ENCODE data around the gene SLC9A1.

The SLC9A1 gene

GRCh38 chr1:27058966-27059669, 95.8 kb downstream of the SLC9A1 start:
- TF ChIP-seq ZNF384 (IDR thresholded peaks at IDR 0.05): no peak
- no peak for TF ChIP-seq FOXA1 (IDR thresholded peaks at IDR 0.05)
- no peak for TF ChIP-seq ARNT (IDR thresholded peaks at IDR 0.05)
- no peak for TF ChIP-seq BHLHE40 (IDR thresholded peaks at IDR 0.05; ENCODE audit: borderline replicate concordance)
- no peak for TF ChIP-seq FOXK2 (IDR thresholded peaks at IDR 0.05)
- TF ChIP-seq PKNOX1 (IDR thresholded peaks at IDR 0.05): no peak
- no peak for TF ChIP-seq CTBP1 (IDR thresholded peaks at IDR 0.05; ENCODE audit: borderline replicate concordance)
- TF ChIP-seq L3MBTL2 (conservative IDR thresholded peaks at IDR 0.05): no peak
- TF ChIP-seq ELF4 (IDR thresholded peaks at IDR 0.05): no peak
- TF ChIP-seq NFRKB (IDR thresholded peaks at IDR 0.05): no peak
- no peak for TF ChIP-seq SP1 (IDR thresholded peaks at IDR 0.05)
- TF ChIP-seq SUZ12 (IDR thresholded peaks at IDR 0.05): no peak
- TF ChIP-seq HDGF (IDR thresholded peaks at IDR 0.05; ENCODE audit: borderline replicate concordance): no peak
- no peak for DNase-seq (ENCODE audit: extremely low spot score)
- ChIA-PET POLR2A (no interaction called here), CTCF (interaction anchor here (1.6 kb wide), 1 partner anchor 11 kb away, joined by 3 read pairs; no protein-coding TSS in a partner anchor)

- ChIA-PET CTCF (interaction anchor here (1.0 to 1.6 kb wide), 3 partner anchors 12 to 15 kb away, joined by 3 to 4 read pairs (median 3); no protein-coding TSS in a partner anchor), POLR2A (no interaction called here)
- TF ChIP-seq SP1 (IDR thresholded peaks at IDR 0.05) (no peak), TARDBP (IDR thresholded peaks at IDR 0.05) (no peak), L3MBTL2 (conservative IDR thresholded peaks at IDR 0.05) (no peak), HDGF (IDR thresholded peaks at IDR 0.05; ENCODE audit: borderline replicate concordance) (no peak), LEF1 (IDR thresholded peaks at IDR 0.05; ENCODE audit: borderline replicate concordance) (no peak), PKNOX1 (IDR thresholded peaks at IDR 0.05) (no peak), FOXK2 (IDR thresholded peaks at IDR 0.05) (no peak), ELF4 (IDR thresholded peaks at IDR 0.05) (no peak), FOXA1 (IDR thresholded peaks at IDR 0.05) (no peak), ZNF384 (IDR thresholded peaks at IDR 0.05) (no peak), CTBP1 (IDR thresholded peaks at IDR 0.05; ENCODE audit: borderline replicate concordance) (no peak), NFRKB (IDR thresholded peaks at IDR 0.05) (no peak), SUZ12 (IDR thresholded peaks at IDR 0.05) (no peak), ARNT (IDR thresholded peaks at IDR 0.05) (no peak), FOXM1 (IDR thresholded peaks at IDR 0.05; ENCODE audit: borderline replicate concordance) (no peak), BHLHE40 (IDR thresholded peaks at IDR 0.05; ENCODE audit: borderline replicate concordance) (no peak)
- no peak for DNase-seq (ENCODE audit: extremely low spot score)
Measured at GRCh38 chr1:27057801-27058625, 96.9 kb downstream of the SLC9A1 start.

GRCh38 chr1:27057389-27057788, 97.5 kb downstream of the SLC9A1 start:
- CTCF ChIA-PET: interaction anchor here (1.0 to 1.3 kb wide), 2 partner anchors 11 to 14 kb away, joined by 3 to 4 read pairs; no protein-coding TSS in a partner anchor
- POLR2A ChIA-PET: no interaction called here
- no peak for DNase-seq (ENCODE audit: extremely low spot score)
- no peak for TF ChIP-seq TARDBP (IDR thresholded peaks at IDR 0.05)

GRCh38 chr1:27053977-27054753, 100.8 kb downstream of the SLC9A1 start:
- ChIA-PET POLR2A (interaction anchor here (1.0 kb wide), 1 partner anchor 8 kb away, joined by 3 read pairs; no protein-coding TSS in a partner anchor), CTCF (interaction anchor here (1.6 to 4.3 kb wide), 2 partner anchors 10 to 57 kb away, joined by 7 to 20 read pairs; no protein-coding TSS in a partner anchor)
- DNase-seq (ENCODE audit: extremely low spot score): no peak
- TF ChIP-seq PKNOX1 (IDR thresholded peaks at IDR 0.05) (no peak), NFRKB (IDR thresholded peaks at IDR 0.05) (no peak), ZNF384 (IDR thresholded peaks at IDR 0.05) (no peak)

- POLR2A ChIA-PET: no interaction called here
- TF ChIP-seq CTBP1 (IDR thresholded peaks at IDR 0.05; ENCODE audit: borderline replicate concordance) (no peak), ELF4 (IDR thresholded peaks at IDR 0.05) (no peak), FOXM1 (IDR thresholded peaks at IDR 0.05; ENCODE audit: borderline replicate concordance) (no peak), NFRKB (IDR thresholded peaks at IDR 0.05) (no peak), ZNF384 (IDR thresholded peaks at IDR 0.05) (no peak), ARNT (IDR thresholded peaks at IDR 0.05) (no peak)
- no peak for DNase-seq (ENCODE audit: extremely low spot score)
- CTCF ChIA-PET: interaction anchor here (0.7 to 4.3 kb wide), 3 partner anchors 9 to 115 kb away, joined by 3 to 20 read pairs (median 3); no protein-coding TSS in a partner anchor
Measured at GRCh38 chr1:27052527-27052926, 102.4 kb downstream of the SLC9A1 start.

GRCh38 chr1:27049607-27050006, 105.3 kb downstream of the SLC9A1 start:
- CTCF ChIA-PET: no interaction called here
- POLR2A ChIA-PET: no interaction called here
- TF ChIP-seq SUZ12 (IDR thresholded peaks at IDR 0.05): no peak
- peak; percentile 85 for TF ChIP-seq PKNOX1 (IDR thresholded peaks at IDR 0.05)
- DNase-seq (ENCODE audit: extremely low spot score): no peak

Measured in HEK293T (cell line).